HG03066 (cell line): ENCODE results near the gene NUP188.
"Not testable (repeated sequence)": the region's sequence is repeated elsewhere in the genome, so short reads cannot be mapped to it uniquely, and the experiment has no call there.

ENCODE experiments used
- ATAC-seq: cut with Tn5 transposase; IDR thresholded peaks from one replicate; pipeline ENCODE4 v1.9.1; 2021; ENCODE audit warnings: low read depth; ENCODE audit not compliant: unreplicated experiment

The NUP188 gene

DNA sequence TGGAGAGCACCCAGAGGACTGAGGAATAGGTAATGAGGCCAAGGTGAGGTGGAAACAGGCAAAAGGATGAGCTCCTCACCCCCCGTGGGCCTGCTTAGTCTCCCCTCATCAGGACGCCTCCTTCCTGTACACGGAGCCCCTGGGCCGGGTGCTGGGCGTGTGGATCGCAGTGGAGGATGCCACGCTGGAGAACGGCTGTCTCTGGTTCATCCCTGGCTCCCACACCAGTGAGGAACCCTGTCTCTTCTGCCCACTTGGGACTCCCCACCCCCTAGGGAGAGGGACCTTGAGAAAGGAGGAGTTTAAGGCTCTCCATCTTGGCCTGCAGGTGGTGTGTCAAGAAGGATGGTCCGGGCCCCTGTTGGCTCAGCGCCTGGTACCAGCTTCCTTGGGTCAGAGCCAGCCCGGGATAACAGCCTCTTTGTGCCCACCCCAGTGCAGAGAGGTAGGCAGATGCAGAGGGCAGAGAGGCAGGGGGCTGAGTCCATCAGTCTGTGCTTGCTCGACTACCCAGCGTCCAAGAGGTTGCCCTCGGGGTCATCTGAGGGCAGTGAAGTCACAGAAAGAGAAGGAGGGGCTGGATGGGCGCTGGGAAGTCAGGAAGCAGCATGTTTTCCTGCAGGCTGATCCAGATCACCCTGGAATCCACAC, 7.1 kb upstream of the NUP188 start:
- no peak for ATAC-seq

DNA sequence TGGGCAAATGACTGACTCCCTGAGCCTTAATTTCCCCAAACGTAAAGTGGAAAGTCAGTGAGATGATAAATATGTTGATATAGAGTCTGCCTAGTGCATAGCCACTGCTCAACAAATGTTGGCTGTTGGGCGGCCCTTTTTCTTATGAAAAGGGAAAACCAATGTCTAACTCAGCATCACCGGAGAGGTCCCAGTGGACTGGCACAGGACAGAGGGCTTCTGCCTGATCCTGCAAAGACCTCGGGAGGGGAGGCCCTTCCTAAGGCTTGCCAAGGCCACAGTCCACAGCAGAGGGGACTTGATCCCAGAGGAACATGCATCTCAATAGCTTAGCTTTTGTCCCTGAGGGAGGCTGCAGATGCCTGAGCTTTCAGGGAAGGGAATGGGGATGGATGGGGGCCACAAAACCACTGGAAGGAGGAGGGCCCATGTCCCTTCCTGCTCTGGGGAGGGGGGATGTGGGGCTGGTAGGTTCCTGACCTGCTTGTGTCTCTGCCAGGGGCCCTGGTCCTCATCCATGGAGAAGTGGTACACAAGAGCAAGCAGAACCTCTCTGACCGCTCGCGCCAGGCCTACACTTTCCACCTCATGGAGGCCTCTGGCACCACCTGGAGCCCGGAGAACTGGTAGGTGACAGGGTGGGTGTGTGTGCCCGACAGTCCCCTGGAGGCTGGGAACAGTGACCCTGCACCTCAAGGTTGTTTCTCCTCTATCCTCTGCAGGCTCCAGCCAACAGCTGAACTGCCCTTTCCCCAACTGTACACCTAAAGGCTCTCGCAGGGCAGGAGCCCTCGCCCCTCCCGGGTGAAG, 6.3 kb upstream of the NUP188 start:
- no peak for ATAC-seq

GRCh38 chr9:128943832-128944620, 3.5 kb upstream of the NUP188 start:
- no peak for ATAC-seq

DNA sequence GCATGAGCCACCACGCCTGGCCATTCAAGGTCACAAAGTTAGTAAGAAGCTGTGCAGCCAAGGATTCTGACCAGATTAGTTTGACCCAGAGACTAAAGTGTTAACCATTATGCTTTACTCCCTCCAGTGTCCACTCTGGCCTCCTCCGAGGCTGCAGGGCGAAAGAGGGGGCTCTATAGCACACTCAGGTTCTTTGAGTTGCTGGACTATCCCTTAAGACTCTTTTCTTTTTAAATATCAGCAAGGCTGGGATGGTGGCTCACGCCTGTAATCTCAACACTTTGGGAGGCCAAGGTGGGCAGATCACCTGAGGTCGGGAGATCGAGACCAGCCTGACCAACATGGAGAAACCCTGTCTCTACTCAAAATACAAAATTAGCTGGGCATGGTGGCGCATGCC, 2.5 kb upstream of the NUP188 start:
- not testable (repeated sequence) for ATAC-seq

DNA sequence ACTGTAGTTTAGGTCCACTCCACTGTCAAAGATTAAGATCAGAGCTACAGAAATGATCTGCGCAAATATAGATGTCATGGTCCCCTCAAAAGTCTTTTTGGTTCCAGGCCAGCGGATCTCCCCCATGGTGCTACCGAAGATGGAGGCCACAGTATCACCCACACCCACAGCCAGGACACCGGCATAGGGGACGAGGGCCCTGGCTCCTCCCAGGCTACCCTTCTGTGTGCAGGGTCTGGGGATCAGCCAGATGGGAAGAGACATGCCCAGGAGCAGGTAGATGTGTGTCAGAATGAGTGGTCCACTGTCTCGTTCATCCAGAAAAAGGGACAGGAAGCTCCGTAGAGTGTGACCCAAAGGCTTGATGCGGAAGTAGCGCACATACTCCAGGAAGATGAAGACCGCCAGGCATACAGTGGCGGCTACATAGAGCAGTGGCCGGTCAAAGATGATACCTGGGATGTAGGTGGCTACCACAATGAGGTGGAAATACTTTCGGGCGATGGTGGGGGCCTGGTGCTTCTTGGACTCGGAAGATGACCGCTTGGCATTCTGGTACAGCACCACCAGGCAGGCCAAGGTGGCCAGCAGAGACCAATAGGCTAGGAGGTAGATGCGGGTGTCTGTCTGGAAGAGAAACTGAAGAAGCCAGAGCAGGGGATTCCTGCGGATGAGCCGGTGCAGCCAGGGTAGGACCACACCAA, 1.5 kb upstream of the NUP188 start:
- no peak for ATAC-seq

DNA sequence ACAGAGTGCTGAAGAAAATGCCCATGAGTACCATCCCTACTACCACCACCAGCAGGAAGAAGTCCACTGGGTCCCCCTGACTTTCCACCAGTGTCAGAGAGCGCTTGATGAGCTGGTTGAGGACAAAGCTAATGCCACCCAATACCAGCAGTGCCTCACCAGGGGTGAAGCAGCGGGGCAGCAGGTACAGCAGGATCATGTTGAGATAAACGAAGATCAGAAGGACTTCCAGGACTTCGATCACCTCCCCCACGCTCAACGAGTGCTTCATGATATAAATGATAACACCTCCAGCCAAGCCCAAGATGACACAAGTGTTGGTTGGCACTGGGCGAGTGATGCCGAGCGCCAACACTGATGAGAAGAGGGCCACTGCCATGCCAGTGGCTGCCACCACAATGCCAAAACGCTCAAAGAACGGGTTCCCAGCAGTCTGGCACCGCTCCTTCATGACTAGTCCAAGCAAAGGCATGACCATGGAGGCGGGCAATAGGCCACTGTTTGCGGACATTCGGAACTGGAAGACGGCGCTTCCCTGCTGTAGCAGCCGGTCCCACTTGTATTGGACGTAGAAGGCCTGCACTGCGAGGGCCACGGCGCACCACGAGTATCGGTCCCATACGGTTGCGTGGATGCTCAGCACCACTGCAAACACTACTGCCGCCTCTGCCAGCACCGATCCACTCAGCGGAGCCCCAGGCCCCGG, 775 bp upstream of the NUP188 start:
- peak; percentile 5 for ATAC-seq

DNA sequence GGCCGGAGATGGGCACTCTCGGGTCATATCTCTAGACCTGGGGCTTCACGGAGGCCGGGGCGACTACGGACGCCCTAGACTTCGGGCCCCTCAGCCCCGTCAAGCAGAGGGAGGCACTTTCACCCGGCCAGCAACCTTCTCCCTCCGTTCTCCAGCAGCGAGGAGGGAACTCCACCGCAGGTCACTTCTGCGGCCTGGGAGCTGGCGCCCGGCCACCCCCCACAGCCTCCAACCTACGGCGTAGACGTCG, 297 bp upstream of the NUP188 start:
- ATAC-seq, result peak; percentile 17

DNA sequence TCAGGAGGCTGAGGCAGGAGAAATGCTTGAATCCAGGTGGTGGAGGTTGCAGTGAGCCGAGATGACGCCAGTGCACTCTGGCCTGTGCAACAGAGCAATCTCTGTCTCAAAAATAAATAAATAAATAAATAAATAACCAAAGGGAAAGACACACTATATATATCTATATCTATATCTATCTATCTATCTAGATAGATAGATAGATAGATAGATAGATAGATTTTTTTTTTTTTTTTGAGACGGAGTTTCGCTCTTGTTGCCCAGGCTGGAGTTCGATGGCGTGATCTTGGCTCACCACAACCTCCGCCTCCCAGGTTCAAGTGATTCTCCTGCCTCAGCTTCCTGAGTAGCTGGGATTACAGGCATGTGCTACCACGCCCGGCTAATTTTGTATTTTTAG, 13.9 kb downstream of the NUP188 start:
- ATAC-seq, result not testable (repeated sequence)

- no peak for ATAC-seq
Observed at GRCh38 chr9:128969491-128969890, 22.0 kb downstream of the NUP188 start.

GRCh38 chr9:128972956-128973355, 25.5 kb downstream of the NUP188 start:
- no peak for ATAC-seq

GRCh38 chr9:128979111-128979510, 31.6 kb downstream of the NUP188 start:
- ATAC-seq, result no peak

DNA sequence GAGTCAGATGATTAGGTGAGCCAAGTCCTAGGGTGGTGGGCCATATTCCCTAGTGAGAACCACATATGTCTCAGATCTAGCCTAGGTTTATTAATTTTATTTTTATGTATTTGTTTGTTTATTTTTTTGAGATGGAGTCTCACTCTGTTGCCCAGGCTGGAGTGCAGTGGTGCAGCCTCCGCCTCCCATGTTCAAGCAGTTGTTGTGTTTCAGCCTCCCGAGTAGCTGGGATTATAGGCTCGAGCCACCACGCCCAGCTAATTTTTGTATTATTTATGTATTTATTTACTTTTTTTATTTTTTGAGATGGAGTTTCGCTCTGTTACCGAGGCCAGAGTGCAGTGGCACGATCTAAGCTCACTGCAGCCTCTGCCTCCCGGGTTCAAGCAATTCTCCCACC, 36.0 kb downstream of the NUP188 start:
- no peak for ATAC-seq

DNA sequence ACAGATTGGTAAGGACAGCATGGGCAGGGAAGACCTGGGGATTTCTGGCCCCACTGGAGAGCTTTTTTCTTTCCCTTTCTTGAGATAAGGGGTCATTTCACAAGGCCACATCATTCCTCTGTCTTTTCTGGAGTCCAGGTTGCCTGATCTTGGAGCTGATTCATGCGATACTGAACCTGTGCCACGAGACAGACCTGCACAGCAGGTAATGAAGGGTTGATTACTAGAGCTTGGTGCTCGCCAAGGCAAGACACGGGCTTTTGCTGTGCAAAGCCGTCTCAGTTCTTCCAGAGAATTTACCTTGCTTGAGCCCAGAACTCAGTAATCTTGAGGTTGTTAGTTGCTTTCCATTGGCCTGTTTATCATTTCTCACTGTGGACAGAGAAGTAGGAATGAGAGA, 39.2 kb downstream of the NUP188 start:
- no peak for ATAC-seq

DNA sequence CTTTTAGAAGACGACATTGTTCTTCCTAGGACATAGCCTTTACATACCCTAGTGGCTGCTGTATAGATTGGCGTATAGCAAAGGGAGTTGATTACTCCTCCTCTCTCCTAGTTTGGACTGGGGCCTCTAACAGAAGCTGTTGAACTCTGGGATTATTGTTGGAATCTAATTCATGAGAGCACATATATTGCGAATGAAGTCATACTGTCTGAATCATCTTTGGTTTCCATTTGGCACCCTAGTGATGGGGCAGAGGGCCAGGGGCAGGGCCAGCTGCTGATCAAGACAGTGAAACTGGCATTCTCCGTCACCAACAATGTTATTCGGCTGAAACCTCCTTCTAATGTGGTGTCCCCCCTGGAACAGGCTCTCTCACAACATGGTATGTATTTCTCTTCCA, 40.3 kb downstream of the NUP188 start:
- ATAC-seq, result no peak

GRCh38 chr9:128992995-128993394, 45.5 kb downstream of the NUP188 start:
- ATAC-seq, result no peak

- no peak for ATAC-seq
Observed at GRCh38 chr9:128995791-128996190, 48.3 kb downstream of the NUP188 start.

DNA sequence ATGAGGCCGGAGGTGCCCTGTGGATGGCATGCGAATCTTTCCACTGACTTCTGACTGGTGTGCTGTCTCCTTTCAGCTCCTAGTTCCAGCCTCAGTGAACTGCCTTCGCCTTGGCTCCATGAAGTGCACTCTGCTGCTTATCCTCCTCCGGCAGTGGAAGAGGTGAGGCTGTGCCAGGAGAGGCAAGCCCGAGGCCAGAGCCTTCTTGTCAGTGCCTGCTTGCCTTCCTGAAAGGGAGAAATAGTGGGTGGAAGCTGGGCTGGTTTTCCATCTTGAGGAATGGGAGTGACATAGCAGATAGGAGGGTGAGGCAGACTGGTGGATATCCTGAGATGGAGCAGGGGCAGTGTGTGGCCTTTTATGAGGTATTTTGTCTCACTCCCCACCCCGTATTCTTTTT, 51.0 kb downstream of the NUP188 start:
- ATAC-seq, result no peak

DNA sequence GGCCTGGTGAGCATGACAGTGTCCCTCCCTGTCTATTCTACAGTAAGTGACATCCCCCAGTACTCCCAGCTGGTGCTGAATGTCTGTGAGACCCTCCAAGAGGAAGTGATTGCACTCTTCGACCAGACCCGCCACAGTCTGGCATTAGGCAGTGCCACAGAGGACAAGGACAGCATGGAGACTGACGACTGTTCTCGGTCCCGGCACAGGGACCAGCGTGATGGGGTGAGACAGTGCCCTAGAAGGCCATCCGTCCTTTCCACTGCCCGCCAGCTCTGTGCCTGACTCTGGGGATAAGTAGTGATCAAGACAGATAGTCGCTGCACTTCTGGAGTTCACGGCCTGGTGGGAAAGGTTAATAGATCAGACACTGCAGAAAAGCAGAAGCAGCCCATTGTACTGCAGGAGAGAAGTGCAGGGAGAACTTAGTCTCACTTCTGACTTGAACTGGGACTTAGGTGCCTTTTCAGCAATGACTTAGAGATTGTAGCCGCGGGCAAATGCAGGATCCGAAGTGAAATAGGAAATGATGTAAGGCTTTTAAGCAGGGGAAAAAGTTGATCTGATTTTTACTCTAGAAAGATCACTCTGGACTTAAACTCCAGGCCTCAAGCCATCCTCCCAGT, 52.2 kb downstream of the NUP188 start:
- no peak for ATAC-seq

GRCh38 chr9:129001504-129002325, 54.2 kb downstream of the NUP188 start:
- ATAC-seq, result no peak
